Liver (tissue), 9 donors: ENCODE data around the gene MYO9A. TPM values are rescaled to one million over a fixed set of nuclear protein-coding genes. Genes with fewer than 3 reads are reported as not detected.

Source experiments
- DNase-seq: peaks from one replicate; pipeline ENCODE4 v3.0.0-alpha.2; 2017; ENCODE audit warnings: low spot score
- H3K27ac ChIP-seq, 2 donors: one replicate each; pipeline ENCODE4 v1.7.0; 2013; ENCODE audit warnings: inconsistent platforms in 2 of 2, low read length in 2 of 2, control low read depth in 1 of 2, low read depth in 1 of 2, mild to moderate bottlenecking in 1 of 2
- H3K27me3 ChIP-seq, 4 donors: one replicate each; pipeline versions ENCODE4 v1.6.1 to v1.7.0; 2013; ENCODE audit warnings: low read length in 3 of 4, inconsistent platforms in 1 of 4, mild to moderate bottlenecking in 1 of 4, moderate library complexity in 1 of 4; ENCODE audit not compliant: control insufficient read depth in 4 of 4, insufficient read depth in 4 of 4
- H3K36me3 ChIP-seq, 4 donors: one replicate each; pipeline versions ENCODE4 v1.6.1 to v1.7.0; 2013; ENCODE audit warnings: low read length in 3 of 4, mild to moderate bottlenecking in 3 of 4, low read depth in 1 of 4, moderate library complexity in 1 of 4; ENCODE audit not compliant: control insufficient read depth in 4 of 4, insufficient read depth in 3 of 4
- H3K4me1 ChIP-seq, 4 donors: one replicate each; pipeline versions ENCODE4 v1.6.1 to v1.7.0; 2013; ENCODE audit warnings: low read length in 3 of 4, mild to moderate bottlenecking in 3 of 4, moderate library complexity in 1 of 4; ENCODE audit not compliant: control insufficient read depth in 4 of 4, insufficient read depth in 4 of 4
- H3K4me3 ChIP-seq, 3 donors: one replicate each; pipeline versions ENCODE4 v1.6.1 to v1.7.0; 2013; ENCODE audit warnings: low read length in 3 of 3, control low read depth in 1 of 3, low read depth in 1 of 3, mild to moderate bottlenecking in 1 of 3
- H3K9ac ChIP-seq, 2 donors: one replicate each; pipeline ENCODE4 v1.7.0; 2013; ENCODE audit warnings: low read length in 2 of 2, mild to moderate bottlenecking in 2 of 2, moderate library complexity in 2 of 2, control low read depth in 1 of 2, low read depth in 1 of 2
- H3K9me3 ChIP-seq, 4 donors: one replicate each; pipeline versions ENCODE4 v1.6.1 to v1.7.0; 2013; ENCODE audit warnings: low read length in 3 of 4; ENCODE audit not compliant: control insufficient read depth in 4 of 4
- EGR1 ChIP-seq, 2 donors: IDR thresholded peaks; 2 replicates each; pipeline ENCODE4 v1.6.1; 2016 to 2018; ENCODE audit warnings: antibody characterized with exemption in 2 of 2, low read depth in 2 of 2
- FOXA1 ChIP-seq: IDR thresholded peaks from 2 replicates; pipeline ENCODE4 v1.6.1; 2016; ENCODE audit warnings: antibody characterized with exemption
- FOXA2 ChIP-seq: IDR thresholded peaks from 2 replicates; pipeline ENCODE4 v1.6.1; 2016; ENCODE audit warnings: antibody characterized with exemption
- GABPA ChIP-seq, 2 donors: IDR thresholded peaks in 1 of 2; conservative IDR thresholded peaks in 1 of 2; 2 replicates each; pipeline ENCODE4 v1.6.1; 2016; ENCODE audit warnings: antibody characterized with exemption in 2 of 2, mild to moderate bottlenecking in 1 of 2, moderate library complexity in 1 of 2
- HNF4A ChIP-seq, 2 donors: conservative IDR thresholded peaks; 2 replicates each; pipeline ENCODE4 v1.6.1; 2016; ENCODE audit warnings: antibody characterized with exemption in 2 of 2, mild to moderate bottlenecking in 2 of 2
- HNF4G ChIP-seq: IDR thresholded peaks from 2 replicates; pipeline ENCODE4 v1.6.1; 2016; ENCODE audit warnings: antibody characterized with exemption
- JUND ChIP-seq, 2 donors: IDR thresholded peaks; 2 replicates each; pipeline ENCODE4 v1.6.1; 2016; ENCODE audit warnings: antibody characterized with exemption in 2 of 2
- NR2F2 ChIP-seq: IDR thresholded peaks from 2 replicates; pipeline ENCODE4 v1.6.1; 2016; ENCODE audit warnings: antibody characterized with exemption
- RAD21 ChIP-seq, 2 donors: IDR thresholded peaks; 2 replicates each; pipeline ENCODE4 v1.6.1; 2016; ENCODE audit warnings: antibody characterized with exemption in 2 of 2, mild to moderate bottlenecking in 2 of 2
- RXRA ChIP-seq, 2 donors: IDR thresholded peaks; 2 replicates each; pipeline ENCODE4 v1.6.1; 2017 to 2018; ENCODE audit warnings: antibody characterized with exemption in 2 of 2, mild to moderate bottlenecking in 1 of 2
- SP1 ChIP-seq: IDR thresholded peaks from 2 replicates; pipeline ENCODE4 v1.6.1; 2018; ENCODE audit warnings: antibody characterized with exemption, mild to moderate bottlenecking
- TAF1 ChIP-seq: conservative IDR thresholded peaks from 2 replicates; pipeline ENCODE4 v1.6.1; 2016; ENCODE audit warnings: antibody characterized with exemption, mild to moderate bottlenecking
- YY1 ChIP-seq: IDR thresholded peaks from 2 replicates; pipeline ENCODE4 v1.6.1; 2016; ENCODE audit warnings: antibody characterized with exemption, mild to moderate bottlenecking
- WGBS: extraction: QIAGEN DNeasy Blood & Tissue Kit; methylation state at CpG from one replicate; pipeline ENCODE4 v1.1.7; 2013; 5-methylcytosine and 5-hydroxymethylcytosine counted together
- polyA plus RNA-seq, 2 donors: library from polyadenylated mRNA; stranded (reverse) in 1 of 2; unstranded in 1 of 2; fragments of 200-250 nt in 1 of 2; fragments of >200 nt in 1 of 2; fragmentation: Nextera tagmentation in 1 of 2; extraction: Ambion mirVana in 1 of 2; gene quantifications; one replicate each; pipeline versions ENCODE4 v1.2.1 to v1.2.3, GENCODE V29; 2013 to 2015
- total RNA-seq, 2 donors: library from RNA; depleted of rRNA; stranded (reverse); fragments of >200 nt; gene quantifications; one replicate each; pipeline ENCODE4 v1.2.3, GENCODE V29; 2014
- TF ChIP-seq, protein P1 (sequence below): IDR thresholded peaks from 2 replicates; pipeline ENCODE4 v1.6.1; 2016; ENCODE audit warnings: antibody characterized with exemption
- TF ChIP-seq, protein P2 (sequence below): IDR thresholded peaks from 2 replicates; pipeline ENCODE4 v1.6.1; 2016; ENCODE audit warnings: antibody characterized with exemption
- TF ChIP-seq, protein P3 (sequence below): IDR thresholded peaks from 2 replicates; pipeline ENCODE4 v1.6.1; 2016; ENCODE audit warnings: antibody characterized with exemption
- TF ChIP-seq, protein P4 (sequence below): fragments of 150-350 bp; IDR thresholded peaks from 2 replicates; pipeline ENCODE4 v1.5.1; 2017; ENCODE audit warnings: improper control_type of control experiment, low read depth, low read length; ENCODE audit not compliant: missing input control
- TF ChIP-seq, protein P5 (sequence below): IDR thresholded peaks from 2 replicates; pipeline ENCODE4 v1.6.1; 2016; ENCODE audit warnings: antibody characterized with exemption, mild to moderate bottlenecking
- donor health status: healthy.
- donor health status: healthy.
- donor health status: healthy.
- donor health status: healthy.
- donor health status: healthy.

Gene MYO9A
- total and polyA plus RNA-seq, 4 donors, result 1.4 to 14.9 (median 8.4) TPM

DNA sequence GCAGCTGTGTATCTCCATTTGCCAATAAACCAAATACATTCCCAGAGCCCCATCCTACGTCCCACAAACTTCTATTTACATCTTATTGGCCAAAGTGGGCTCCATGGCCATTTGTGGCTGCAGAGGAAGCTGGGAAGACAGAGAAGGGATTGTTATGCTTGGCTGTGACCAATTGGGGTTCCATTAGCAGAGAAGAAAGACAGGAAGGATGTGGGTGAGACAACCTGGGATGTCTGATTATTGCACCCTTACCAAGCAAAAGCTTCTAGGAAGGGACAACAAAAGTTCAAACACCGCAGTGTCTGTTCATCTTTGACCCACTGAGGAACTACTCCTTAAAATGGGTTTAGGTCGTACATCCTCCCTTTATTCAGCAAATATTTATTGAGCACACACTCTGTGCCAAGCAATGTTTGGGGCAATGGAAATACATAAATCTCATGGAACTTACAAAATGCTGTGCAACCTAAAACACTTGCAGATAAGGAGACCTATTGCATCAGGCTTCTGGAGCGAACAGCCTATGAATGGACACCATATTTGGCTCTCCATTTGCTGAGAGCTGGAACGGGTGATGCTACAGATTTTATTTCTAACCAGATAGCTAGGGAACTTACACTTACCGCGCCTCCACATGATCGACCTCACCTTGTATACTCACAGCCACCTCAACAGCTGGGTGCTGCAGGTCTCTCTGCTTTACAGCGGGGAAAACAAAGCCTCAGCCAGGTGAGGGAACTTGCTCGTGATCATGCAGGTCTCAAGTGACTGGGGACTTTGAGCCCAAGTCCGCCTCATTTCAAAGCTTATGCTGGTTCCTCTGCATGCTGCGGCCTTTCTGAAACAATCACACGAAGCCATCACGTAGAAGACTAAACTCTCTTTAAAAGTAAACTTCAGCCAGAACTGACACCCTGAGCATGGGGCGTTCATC lies 329.0 kb downstream of the MYO9A start:
- H3K27ac ChIP-seq, result no peak overlapping the region

More for the DNA sequence above, 329.0 kb downstream of the MYO9A start:
- no peaks in the 10 kb centered on the region for H3K9me3 ChIP-seq
- no peaks in the 10 kb centered on the region for H3K27me3 ChIP-seq
- DNase-seq, result no peak
- TF ChIP-seq HNF4G (no peak), YY1 (no peak), NR2F2 (no peak), RAD21 (IDR thresholded peaks at IDR 0.05) (no peak), SP1 (no peak), TAF1 (no peak), FOXA2 (no peak), RXRA (IDR thresholded peaks at IDR 0.05) (no peak), HNF4A (conservative IDR thresholded peaks at IDR 0.05) (no peak), FOXA1 (no peak), EGR1 (IDR thresholded peaks at IDR 0.05; ENCODE audit: low read depth in 2 of 2) (no peak), JUND (IDR thresholded peaks at IDR 0.05) (no peak), GABPA (IDR thresholded peaks at IDR 0.05 in 1 of 2, conservative IDR thresholded peaks at IDR 0.05 in 1 of 2) (no peak)
- TF ChIP-seq, protein P1, sequence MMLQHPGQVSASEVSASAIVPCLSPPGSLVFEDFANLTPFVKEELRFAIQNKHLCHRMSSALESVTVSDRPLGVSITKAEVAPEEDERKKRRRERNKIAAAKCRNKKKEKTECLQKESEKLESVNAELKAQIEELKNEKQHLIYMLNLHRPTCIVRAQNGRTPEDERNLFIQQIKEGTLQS, result no peak
- TF ChIP-seq, protein P2, sequence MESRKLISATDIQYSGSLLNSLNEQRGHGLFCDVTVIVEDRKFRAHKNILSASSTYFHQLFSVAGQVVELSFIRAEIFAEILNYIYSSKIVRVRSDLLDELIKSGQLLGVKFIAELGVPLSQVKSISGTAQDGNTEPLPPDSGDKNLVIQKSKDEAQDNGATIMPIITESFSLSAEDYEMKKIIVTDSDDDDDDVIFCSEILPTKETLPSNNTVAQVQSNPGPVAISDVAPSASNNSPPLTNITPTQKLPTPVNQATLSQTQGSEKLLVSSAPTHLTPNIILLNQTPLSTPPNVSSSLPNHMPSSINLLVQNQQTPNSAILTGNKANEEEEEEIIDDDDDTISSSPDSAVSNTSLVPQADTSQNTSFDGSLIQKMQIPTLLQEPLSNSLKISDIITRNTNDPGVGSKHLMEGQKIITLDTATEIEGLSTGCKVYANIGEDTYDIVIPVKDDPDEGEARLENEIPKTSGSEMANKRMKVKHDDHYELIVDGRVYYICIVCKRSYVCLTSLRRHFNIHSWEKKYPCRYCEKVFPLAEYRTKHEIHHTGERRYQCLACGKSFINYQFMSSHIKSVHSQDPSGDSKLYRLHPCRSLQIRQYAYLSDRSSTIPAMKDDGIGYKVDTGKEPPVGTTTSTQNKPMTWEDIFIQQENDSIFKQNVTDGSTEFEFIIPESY, result no peak
- TF ChIP-seq, protein P3, sequence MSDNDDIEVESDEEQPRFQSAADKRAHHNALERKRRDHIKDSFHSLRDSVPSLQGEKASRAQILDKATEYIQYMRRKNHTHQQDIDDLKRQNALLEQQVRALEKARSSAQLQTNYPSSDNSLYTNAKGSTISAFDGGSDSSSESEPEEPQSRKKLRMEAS, result no peak
- TF ChIP-seq, protein P4, sequence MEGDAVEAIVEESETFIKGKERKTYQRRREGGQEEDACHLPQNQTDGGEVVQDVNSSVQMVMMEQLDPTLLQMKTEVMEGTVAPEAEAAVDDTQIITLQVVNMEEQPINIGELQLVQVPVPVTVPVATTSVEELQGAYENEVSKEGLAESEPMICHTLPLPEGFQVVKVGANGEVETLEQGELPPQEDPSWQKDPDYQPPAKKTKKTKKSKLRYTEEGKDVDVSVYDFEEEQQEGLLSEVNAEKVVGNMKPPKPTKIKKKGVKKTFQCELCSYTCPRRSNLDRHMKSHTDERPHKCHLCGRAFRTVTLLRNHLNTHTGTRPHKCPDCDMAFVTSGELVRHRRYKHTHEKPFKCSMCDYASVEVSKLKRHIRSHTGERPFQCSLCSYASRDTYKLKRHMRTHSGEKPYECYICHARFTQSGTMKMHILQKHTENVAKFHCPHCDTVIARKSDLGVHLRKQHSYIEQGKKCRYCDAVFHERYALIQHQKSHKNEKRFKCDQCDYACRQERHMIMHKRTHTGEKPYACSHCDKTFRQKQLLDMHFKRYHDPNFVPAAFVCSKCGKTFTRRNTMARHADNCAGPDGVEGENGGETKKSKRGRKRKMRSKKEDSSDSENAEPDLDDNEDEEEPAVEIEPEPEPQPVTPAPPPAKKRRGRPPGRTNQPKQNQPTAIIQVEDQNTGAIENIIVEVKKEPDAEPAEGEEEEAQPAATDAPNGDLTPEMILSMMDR, result no peak
- TF ChIP-seq, protein P5, sequence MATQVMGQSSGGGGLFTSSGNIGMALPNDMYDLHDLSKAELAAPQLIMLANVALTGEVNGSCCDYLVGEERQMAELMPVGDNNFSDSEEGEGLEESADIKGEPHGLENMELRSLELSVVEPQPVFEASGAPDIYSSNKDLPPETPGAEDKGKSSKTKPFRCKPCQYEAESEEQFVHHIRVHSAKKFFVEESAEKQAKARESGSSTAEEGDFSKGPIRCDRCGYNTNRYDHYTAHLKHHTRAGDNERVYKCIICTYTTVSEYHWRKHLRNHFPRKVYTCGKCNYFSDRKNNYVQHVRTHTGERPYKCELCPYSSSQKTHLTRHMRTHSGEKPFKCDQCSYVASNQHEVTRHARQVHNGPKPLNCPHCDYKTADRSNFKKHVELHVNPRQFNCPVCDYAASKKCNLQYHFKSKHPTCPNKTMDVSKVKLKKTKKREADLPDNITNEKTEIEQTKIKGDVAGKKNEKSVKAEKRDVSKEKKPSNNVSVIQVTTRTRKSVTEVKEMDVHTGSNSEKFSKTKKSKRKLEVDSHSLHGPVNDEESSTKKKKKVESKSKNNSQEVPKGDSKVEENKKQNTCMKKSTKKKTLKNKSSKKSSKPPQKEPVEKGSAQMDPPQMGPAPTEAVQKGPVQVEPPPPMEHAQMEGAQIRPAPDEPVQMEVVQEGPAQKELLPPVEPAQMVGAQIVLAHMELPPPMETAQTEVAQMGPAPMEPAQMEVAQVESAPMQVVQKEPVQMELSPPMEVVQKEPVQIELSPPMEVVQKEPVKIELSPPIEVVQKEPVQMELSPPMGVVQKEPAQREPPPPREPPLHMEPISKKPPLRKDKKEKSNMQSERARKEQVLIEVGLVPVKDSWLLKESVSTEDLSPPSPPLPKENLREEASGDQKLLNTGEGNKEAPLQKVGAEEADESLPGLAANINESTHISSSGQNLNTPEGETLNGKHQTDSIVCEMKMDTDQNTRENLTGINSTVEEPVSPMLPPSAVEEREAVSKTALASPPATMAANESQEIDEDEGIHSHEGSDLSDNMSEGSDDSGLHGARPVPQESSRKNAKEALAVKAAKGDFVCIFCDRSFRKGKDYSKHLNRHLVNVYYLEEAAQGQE, result no peak
- H3K4me1 ChIP-seq, result no peaks in the 10 kb centered on the region
- no peak overlapping the region for H3K4me3 ChIP-seq
- H3K9ac ChIP-seq, result no peak overlapping the region
- H3K36me3 ChIP-seq, result peaks cover 0 to 2% (median 0%) of the 10 kb centered on the region in 4 donors
- 87% methylated on average over 15 of the region's 15 CpGs for WGBS
